Right forelimb (tissue), 1 donor: ENCODE results near the gene CCT7.
"Not testable (repeated sequence)": the region's sequence is repeated elsewhere in the genome, so short reads cannot be mapped to it uniquely, and the experiment has no call there.

Experiments
- DNase-seq: peaks from one replicate; pipeline ENCODE4 v3.0.0-alpha.2; 2018

CCT7 gene

DNA sequence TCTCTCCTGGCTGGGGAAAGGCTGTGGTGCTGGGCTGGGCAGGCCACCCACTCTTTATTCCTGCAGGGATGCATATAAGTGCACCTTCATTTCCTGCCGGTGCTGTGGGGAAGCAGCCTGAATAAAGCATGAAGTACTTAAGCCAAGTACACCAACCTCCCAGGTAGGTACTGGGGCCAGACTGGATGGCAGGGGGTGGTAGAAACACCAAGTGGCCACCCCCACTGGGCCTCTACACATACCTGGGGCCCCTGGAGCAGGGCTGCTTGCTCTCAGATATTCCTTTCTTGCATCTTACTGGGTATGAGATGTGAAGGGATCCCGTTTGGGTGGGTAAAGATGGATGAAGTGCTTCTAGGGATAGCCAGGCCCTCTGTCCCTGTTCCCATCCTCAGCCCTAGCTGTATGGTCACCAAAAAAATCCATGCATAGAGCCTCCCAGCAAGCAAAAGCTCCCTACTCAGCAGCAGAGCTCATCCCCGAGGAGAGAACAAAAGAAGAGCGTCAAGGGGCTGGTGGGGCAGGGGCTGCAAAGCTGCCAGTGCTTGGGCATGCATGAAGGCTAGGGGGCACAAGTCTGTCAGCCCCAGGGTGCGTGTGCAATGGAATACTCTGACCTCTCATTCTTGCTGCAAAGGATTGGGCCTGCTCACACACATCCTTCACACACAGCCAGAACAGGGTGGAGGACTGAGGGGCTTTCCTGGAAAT is 22.0 kb downstream of the CCT7 start:
- DNase-seq = no peak

DNA sequence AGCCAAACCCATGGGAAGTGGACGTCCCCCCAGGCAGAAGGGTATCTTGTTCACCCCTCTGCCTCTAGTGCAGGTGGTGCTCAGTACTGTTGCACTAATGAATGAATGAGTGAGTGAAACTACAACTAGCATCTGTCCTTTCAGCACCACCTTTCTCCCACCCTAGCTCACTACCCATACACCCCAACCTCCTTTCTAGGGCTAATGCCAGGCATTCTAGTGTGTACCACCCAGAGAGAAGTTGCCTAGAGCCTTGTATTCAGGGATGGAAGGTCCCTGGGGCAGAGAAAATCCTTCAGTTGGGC is 22.5 kb downstream of the CCT7 start:
- DNase-seq = no peak

DNA sequence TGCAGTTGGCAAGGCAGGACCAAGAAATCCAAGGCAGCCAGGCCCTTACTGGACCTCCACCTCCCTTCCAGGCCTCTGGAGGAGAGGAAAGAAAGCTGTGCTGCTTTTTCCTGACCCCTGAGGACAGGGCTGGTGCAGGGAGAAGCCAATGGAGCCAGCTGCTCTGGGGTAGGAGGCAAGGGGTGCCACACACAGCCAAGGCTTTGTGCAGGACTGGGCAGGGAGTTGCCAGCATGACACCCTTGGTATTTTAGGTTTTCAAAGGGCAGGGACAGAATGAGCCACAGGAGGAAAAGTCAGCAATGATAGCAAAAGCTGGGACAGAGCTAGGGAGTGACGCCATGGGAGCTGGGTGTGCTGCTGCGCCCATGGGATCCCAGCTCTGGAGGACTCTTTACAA is 22.9 kb downstream of the CCT7 start:
- DNase-seq = no peak

DNA sequence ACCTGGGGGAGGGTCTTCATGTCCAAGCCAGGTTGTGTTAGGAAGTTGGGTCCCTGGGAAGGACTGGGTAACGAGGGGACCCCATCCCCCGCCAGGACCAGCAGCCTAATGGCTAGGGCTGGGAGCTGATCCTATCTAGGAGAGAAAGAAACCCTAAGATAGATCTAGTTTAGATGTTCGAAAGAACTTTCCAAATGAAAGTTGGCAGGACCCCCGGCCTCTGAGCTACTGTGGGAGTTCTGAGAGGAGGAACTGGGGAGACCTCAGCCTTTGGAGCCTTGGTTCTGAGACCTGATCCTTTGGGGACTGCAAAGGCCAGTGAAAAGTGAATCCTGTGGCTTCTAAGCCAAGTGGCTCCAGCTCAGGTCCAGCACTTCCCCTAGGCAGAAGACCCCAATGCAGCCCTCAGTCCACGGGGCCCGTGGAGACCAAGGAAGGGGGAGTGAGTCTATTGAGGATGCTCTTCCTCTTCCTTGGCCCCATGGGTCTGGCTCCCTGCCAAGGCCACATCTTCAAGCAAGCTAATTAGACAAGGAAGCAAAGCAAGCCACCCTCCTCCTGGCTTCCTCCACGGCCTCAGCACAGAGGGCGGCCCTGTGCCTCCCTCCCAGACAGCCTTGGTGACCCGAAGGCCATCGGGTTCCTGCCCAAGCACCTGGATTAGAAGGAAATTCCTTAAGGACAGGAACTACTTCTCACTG is 23.5 kb downstream of the CCT7 start:
- DNase-seq = no peak

DNA sequence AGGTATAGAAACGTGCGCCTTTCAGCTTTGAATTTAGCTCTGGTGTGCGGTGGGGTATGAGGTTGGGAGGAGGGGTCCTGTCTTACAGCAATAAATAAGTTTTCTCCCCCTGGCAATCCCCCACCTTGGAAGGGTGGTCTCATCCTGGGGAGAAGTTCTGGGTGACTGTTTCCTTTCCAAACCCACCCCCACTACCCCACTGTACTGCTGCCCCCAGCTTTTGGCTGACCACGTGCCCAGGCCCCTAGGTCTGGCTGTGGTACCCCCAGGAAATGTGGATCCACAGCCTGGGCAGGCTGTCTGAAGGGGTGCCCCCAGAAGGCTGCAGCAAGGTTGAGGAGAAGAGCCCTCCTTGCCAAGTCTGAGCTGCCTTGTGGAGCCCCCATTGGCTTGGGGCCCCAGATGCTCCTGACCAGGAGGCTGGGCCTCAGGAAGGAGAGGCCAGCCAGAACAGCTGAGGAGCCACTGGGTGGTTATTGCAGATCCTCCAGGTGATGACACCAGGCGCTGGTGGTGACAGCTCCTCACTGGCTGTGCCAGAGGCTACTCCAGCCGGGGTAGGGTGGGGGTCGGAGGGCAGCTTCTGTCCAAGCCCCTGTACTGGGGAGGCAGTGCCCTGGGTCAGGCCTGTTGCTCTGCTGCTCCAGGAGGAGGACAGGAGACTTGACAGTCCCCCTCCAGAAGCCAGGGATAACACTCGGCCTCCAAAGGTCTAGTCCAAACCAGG is 24.2 kb downstream of the CCT7 start:
- DNase-seq = no peak

DNA sequence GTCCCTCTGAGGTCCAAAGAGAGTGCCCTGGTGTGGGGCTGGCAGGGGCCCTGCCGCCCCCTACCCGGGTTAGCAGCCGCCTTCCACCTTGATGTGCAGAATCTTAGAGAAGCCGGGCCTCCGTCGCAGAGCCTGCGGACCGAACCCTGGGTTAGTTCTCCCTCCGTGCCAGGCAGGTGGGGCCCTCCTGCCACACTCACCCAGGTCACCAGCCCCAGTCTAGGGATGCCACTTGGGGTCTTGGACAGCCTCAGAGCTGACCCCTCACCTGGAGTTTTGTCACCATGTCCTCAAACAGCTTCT is 24.8 kb downstream of the CCT7 start:
- no peak for DNase-seq

DNA sequence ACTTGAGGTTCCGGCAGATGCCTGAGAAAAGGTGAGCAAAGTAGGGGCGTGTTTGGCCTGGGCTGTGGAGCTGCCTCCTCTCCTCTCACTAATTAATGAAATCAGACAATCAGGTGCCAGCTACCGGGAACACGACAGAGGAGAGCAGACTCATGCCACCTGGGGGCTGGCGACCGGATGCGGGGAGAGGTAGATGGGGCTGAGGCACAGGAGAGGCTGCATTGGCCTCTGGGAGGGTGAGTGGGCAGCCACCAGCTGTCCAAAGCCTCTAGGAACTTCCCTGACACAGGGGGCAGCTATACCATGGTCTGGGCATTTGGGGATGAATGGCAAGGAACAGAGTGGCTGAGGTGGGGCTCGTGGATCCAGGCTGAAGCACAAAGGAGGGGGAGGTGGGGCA is 25.2 kb downstream of the CCT7 start:
- no peak for DNase-seq

DNA sequence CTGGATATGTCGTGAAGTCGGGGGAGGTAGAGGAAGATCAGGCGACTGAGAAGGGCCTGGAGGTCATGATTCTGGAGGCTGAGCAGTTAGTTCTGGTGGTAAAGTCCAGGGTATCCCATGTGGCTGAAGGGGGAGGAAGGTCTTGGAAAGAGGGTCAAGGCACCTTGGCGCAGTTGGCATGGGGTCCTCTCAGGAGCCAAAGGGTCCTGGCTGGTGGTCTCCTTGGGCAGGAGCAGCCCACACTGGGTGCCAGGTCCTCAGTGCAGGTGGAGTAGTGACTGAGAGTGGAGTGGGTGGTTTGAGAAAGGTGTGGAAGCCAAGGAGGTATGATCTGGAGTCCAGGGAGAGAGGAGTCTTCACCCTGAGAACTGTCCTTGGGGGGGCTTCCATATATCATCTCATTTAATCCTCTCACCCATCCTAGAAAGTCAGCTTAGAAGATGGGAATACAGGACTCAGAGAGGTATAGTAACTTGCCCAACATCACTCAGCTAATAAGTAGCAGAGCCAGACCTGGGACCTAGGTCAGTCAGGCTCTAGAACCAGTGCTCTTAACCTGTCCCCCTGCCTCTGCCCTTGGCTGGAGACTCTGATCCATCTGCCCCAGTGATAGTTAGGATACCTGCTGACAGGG is 25.7 kb downstream of the CCT7 start:
- DNase-seq = no peak

DNA sequence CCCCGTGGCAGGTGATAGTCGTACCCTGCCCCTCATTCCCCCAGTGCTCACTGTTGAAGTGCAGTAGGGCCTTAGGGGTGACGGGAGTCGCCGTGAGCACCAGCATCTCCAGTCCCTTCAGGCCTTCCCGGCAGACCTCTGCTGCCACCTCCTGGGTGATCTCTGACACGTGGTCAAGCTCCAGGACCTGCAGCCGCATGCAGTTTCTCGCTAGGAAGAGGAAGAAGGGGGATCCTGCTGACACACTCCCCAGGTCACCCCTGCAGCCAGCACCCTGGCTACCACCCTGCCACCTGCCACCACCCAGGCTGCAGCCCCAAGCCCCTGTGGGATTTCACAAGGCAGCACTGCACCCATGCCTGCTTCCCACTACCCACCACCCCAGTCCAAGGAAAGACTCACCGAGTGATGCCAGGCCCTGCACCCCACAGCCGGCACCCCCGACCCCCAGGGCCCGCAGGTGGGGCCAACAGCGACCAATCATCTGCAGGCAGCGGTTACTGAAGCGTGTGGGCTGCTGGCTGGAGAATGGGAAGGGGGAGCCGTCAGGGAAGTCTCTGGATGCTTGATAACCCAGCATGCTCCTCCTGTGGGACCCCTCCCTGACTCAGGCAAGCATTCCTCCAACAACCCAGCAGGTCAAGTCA is 26.4 kb downstream of the CCT7 start:
- no peak for DNase-seq

DNA sequence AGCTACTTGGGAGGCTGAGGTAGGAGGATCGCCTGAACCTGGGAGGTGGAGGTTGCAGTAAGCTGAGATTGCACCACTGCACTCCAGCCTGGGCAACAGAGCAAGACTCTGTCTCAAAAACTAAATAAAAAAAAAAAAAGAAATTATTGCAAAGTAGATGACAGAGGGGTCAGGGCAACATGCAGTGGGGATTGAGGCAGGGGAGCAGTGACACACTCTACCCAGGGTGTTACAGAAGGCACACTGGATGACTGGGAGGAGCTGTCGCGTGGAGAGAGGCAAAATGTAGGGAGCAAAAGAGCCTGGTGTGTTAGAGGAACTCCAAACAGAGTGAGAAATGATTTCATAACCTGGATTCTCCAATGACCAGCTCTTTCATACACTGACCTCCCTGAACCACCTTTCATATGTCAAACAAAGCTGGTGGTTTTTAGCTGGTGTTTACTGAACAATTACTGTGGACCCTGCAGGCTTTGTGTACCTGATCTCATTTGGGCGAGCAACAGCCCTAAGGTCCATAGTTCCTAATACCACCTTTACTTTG is 28.1 kb downstream of the CCT7 start:
- DNase-seq = no peak

DNA sequence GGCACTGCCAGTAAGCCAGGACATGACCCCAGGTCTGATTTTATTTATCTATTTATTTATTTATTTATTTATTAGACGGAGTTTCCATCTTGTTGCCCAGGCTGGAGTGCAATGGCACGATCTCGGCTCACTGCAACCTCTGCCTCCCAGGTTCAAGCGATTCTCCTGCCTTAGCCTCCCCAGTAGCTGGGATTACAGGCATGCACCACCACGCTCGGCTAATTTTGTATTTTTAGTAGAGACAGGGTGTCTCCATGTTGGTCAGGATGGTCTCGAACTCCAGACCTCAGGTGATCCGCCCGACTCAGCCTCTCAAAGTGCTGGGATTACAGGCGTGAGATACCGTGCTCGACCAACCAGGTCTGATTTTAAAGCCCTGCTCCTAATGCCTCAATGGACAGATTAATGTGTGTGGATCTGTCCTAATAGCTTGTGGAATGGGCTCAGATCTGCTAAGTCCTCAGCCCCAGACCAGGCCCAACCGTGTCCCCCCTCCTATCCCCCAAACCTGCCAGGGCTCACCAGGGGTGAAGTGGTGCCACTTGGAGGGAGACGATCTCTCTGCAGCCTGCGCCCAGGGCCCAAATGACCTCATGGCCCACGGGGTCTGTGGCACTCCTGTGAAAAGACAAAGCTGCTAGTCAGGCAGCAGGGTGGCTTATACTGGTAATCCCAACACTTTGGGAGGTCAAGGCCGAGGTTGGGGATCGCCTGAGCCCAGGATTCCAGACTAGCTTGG is 28.8 kb downstream of the CCT7 start:
- DNase-seq = not testable (repeated sequence)

DNA sequence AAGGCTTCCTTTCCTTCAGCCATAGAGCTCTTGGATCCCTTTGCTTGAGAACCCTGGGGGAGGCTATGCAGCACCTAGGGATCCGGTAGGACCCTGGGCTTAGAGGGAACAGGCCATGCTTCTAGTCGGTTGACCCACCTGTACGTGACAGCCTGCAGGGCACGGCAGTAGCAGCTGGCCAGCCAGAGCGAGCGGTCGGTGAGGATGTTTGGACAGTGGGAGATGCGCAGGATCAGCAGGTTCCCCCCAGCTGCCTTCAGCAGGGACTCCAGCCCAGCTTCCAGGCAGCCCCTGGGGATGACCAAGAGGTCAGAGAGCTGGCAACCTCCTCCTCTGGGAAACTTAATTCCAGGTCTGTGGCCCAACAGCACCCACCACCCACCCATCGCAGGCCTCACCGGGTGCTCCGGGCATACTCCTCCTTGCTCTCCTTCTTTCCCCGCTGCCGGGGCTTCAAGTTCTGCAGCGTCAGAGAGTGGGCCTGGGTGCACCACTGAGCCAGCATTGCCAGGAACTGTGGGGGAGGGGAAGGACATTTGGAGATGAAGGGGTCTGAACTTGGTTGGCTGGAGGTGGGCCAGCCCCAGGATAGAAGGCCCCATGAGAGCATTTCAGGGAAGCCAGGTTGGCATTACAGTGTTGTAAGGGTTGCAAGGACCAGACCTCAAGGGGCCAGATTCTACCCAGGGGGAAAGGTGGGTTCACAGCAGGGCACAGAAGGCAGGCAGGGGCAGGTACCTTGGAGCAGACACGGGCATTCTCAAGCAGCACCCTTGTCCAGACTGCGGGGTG is 29.6 kb downstream of the CCT7 start:
- DNase-seq = no peak

DNA sequence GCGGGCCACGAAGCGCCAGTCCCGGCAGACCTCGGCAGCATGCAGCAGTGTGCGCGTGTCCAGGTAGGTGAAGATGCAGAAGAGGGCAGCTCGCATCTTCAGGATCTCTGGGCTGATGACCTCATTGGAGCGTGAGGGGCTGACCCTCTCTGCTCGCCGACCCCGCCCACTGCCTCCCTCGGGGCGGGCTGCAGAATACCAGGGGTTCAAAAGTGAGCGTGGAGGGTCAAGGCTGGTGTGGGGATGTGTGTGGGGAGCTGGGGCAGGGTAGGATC is 30.2 kb downstream of the CCT7 start:
- no peak for DNase-seq

DNA sequence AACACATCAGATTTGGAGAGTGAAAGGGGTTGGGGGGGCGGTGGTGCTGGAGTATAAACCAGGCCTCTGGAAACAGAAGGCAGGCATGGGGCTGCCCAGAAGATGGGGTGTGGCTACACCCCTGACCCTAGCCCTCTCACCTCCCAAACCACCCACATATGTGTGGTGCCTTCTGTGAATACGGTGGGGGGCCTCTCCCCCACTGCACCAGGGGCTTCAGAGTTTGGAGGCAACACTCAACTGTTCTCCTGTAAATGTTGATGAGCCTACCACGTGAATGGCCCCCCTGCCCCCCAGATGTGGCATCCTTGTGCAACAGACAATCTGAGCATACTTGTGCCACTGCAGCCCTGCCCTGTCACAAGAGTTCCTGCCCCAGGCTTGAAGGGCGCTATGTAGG is 30.7 kb downstream of the CCT7 start:
- no peak for DNase-seq

DNA sequence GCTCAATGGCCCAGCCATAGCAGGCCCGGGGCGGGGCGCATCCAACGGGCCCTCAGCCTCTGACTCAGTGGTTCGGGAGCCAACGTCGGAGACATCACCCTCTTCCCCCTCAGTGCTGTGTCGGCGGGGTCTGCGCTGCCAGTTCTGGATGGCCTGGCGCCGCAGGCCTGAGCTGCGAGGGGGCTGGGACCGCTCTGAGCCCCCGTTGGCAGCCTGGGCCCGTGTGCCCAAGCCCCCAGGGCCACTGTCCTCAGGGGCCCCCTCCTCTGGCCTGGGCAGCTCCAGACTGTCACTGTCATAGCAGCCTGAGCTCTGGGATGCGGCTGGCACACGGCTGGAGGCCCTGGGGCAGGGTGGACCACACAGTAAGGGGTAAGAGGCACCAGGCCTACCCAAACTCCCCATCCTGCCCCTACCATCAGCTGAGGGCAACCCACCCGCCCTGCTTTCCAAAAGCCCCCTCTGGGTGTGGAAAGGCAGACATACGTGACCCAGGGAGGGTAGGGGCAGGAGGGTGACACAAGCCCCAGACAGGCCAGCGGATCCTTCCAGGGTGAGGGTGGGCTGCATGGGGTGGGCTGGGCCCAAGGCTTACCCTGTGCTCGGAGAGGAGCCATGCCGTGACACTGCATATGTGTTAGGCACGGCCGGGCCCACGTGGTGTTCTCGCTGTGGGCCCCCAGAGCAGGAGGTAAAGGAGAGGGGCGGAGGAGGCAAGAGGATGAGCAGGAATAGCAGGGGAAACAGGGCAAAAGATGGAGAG is 31.4 kb downstream of the CCT7 start:
- no peak for DNase-seq

DNA sequence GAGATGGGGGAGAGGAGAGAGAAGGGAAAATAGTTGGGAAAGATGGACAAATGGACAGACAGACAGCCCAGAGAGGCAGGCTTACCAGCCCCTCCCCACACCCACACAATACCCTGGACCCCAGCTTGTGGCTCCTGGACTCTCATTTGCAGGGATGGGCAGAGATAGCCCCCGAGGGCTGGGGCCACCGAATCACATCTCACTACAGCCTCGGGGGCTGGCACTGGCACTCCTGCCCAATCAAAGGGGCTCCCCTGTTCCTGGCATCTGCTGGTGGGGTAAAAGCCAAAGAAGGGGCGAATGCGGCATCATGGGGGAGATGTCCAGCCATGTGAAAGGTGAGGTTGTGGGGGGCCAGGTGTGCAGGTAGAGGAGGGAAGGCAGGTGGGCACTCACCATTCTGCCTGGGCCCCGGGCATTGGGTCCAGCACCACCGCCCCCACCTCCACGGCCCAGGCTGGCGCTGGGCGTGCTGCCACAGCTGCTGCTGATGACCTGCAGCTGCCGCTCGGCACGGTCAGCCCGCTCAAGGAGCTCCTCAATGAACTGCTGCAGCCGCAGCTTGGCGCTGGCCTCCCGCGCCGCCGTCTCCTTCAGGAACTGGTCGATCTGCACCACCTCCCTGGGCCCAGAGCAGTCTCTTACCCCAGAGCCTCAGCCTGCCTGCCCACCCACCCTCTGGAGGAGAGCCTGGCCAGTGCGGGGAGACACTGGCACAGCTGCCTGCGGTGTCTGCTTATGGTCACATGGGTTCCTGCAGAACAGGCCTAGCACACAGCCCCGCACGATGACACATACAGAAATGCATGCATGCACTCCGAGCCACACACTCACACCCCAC is 32.2 kb downstream of the CCT7 start:
- no peak for DNase-seq

DNA sequence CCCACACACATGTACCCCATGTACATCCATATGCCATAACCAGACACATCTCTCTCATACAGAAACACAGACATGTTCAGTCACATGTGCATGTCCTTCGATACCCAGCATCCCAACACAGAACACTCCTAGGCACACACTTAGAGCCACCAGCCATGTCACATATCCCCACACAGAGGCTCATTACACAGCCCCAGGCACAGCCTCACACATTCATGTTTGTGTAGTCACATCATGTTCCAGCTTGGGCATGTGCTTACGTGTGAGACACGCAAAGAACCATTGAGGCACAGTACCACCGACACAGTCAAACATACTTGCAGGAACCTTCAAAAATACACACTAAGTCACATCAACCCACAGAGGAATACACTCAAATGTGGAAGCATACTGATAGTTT is 32.9 kb downstream of the CCT7 start:
- no peak for DNase-seq

DNA sequence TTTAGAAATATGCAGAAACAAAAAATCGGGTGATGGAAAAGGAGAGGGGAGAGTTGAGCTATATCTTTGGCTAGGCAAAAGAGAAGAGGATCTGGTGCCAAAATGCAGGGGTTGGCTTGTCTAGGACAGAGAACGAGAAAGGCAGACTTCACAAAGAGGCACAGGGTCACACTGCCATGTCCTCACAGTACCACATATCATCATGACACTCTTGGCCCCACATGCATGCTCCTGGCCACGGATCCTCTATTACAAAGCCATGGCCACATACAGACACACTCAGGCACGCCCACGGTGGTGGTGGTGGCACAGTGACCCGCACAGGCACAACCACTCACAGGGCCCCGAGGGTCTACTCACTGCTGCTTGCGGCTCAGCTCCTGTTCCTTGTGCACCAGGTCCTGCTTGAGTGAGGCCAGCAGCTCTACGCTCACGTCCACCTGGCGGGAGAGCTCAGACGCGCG is 34.3 kb downstream of the CCT7 start:
- DNase-seq = no peak

DNA sequence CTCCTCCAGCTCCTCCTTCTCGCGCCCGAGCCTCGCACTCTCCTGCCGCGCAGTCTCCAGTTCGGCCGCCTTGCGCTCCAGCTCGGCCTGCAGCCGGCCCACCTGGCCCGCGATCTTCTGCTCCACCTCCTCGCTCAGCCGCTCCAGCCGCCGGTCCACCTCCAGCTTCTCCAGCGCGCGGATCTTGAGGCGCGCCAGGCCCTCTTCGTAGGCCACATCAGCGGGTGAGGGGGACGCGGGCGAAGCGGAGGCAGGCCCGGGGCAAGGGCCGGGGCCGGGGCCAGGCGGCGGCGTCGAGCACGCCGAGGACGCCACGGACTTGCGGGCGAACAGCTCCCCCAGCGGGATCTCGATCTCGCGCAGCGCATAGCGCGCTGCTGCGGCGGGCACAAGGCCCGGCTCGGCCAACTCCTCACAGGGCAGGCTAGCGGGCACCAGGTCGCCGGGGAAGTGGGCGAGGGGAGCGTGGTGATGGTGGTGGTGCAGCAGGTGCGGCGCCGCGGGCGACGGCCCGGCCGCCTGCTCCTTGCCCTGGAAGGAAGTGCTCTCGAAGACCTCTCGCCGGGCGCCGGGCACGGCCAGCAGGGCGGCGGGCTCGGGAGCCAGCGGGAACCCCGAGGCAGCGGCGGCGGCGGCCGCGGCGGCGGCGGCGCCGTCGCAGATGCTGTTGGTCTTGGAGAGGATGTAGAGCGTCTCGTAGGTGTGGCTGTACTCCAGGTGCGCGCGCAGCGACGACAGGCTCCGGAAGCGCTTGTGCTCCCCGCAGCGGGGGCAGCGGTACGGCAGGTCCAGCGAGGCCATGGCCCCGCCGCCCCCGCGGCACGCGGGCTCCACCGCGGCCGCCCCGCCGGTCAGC is 35.0 kb downstream of the CCT7 start:
- no peak for DNase-seq
